Dedifferentiated amniotic fluid mesenchymal stem cell (primary cell): ENCODE results near the gene C4orf51.
A peak's percentile ranks its signal among the peaks of the same experiment; 100 is the strongest.
"Not testable (repeated sequence)": the region's sequence is repeated elsewhere in the genome, so short reads cannot be mapped to it uniquely, and the experiment has no call there.

ENCODE experiments used
- DNase-seq: peaks from one replicate; pipeline ENCODE4 v3.0.0-alpha.2; 2016; ENCODE audit errors: extremely low spot score

C4orf51 gene

GRCh38 chr4:145679991-145680455 lies at the start of gene C4orf51:
Gene C4orf51 (plus strand): TSS chr4:145680146. CDS start chr4:145680204, 58 bp downstream.
- peak; percentile 52 for DNase-seq

GRCh38 chr4:145635117-145635516 lies 44.8 kb upstream of the C4orf51 start:
- no peak for DNase-seq

- no peak for DNase-seq
These were observed 44.3 kb upstream of the C4orf51 start for GRCh38 chr4:145635630-145636029.

- DNase-seq = no peak
These were observed 40.7 kb upstream of the C4orf51 start for GRCh38 chr4:145639186-145639698.

- DNase-seq = peak; percentile 33
These were observed 39.7 kb upstream of the C4orf51 start for GRCh38 chr4:145640236-145640635.

- DNase-seq = no peak
These were observed 36.7 kb upstream of the C4orf51 start for GRCh38 chr4:145643295-145643694.

GRCh38 chr4:145644699-145645098 lies 35.2 kb upstream of the C4orf51 start:
- no peak for DNase-seq

- DNase-seq = no peak
These were observed 23.8 kb upstream of the C4orf51 start for GRCh38 chr4:145656156-145656555.

- no peak for DNase-seq
These were observed 19.9 kb upstream of the C4orf51 start for GRCh38 chr4:145660064-145660463.

GRCh38 chr4:145663194-145663593 lies 16.8 kb upstream of the C4orf51 start:
- no peak for DNase-seq

- no peak for DNase-seq
These were observed 14.2 kb upstream of the C4orf51 start for GRCh38 chr4:145665773-145666172.

GRCh38 chr4:145670422-145670821 lies 9.5 kb upstream of the C4orf51 start:
- DNase-seq = no peak

GRCh38 chr4:145679520-145679919 lies 426 bp upstream of the C4orf51 start:
- DNase-seq = peak; percentile 76

GRCh38 chr4:145680902-145681301 lies 956 bp downstream of the C4orf51 start:
- no peak for DNase-seq

- no peak for DNase-seq
These were observed 1.6 kb downstream of the C4orf51 start for GRCh38 chr4:145681518-145681917.

- no peak for DNase-seq
These were observed 2.0 kb downstream of the C4orf51 start for GRCh38 chr4:145681956-145682355.

- DNase-seq = no peak
These were observed 7.0 kb downstream of the C4orf51 start for GRCh38 chr4:145686991-145687390.

GRCh38 chr4:145690610-145691009 lies 10.7 kb downstream of the C4orf51 start:
- no peak for DNase-seq

- DNase-seq = not testable (repeated sequence)
These were observed 11.5 kb downstream of the C4orf51 start for GRCh38 chr4:145691416-145691815.

- DNase-seq = no peak
These were observed 15.0 kb downstream of the C4orf51 start for GRCh38 chr4:145694929-145695328.

GRCh38 chr4:145697332-145697731 lies 17.4 kb downstream of the C4orf51 start:
- no peak for DNase-seq

GRCh38 chr4:145698507-145698906 lies 18.6 kb downstream of the C4orf51 start:
- no peak for DNase-seq

- DNase-seq = no peak
These were observed 24.0 kb downstream of the C4orf51 start for GRCh38 chr4:145703850-145704497.

GRCh38 chr4:145709336-145709735 lies 29.4 kb downstream of the C4orf51 start:
- DNase-seq = no peak
